T-helper 1 cell treated with Interleukin-12 subunit alpha and Interleukin-12 subunit beta and Interleukin-4 antibody, amounts not matched to agents 30 μg/mL and 1 μg/mL, for 36 hours (primary cell): ENCODE data around the gene YIPF4.
"Not testable (repeated sequence)": the region's sequence is repeated elsewhere in the genome, so short reads cannot be mapped to it uniquely, and the experiment has no call there.

ENCODE experiments used
- H3K27ac Mint-ChIP-seq: one replicate; pipeline ENCODE4 v1.8.0; 2021; ENCODE audit warnings: mild to moderate bottlenecking, mixed read lengths
- H3K27me3 Mint-ChIP-seq: one replicate; pipeline ENCODE4 v1.8.0; 2021; ENCODE audit warnings: low read depth, mixed read lengths
- H3K36me3 Mint-ChIP-seq: one replicate; pipeline ENCODE4 v1.8.0; 2021; ENCODE audit warnings: low read depth, mixed read lengths
- H3K4me1 Mint-ChIP-seq: one replicate; pipeline ENCODE4 v1.8.0; 2021; ENCODE audit warnings: low read depth, mixed read lengths
- H3K4me3 Mint-ChIP-seq: one replicate; pipeline ENCODE4 v1.8.0; 2021; ENCODE audit warnings: mild to moderate bottlenecking, moderate library complexity, mixed read lengths
- H3K9me3 Mint-ChIP-seq: one replicate; pipeline ENCODE4 v1.8.0; 2021; ENCODE audit warnings: mixed read lengths

The YIPF4 gene

DNA sequence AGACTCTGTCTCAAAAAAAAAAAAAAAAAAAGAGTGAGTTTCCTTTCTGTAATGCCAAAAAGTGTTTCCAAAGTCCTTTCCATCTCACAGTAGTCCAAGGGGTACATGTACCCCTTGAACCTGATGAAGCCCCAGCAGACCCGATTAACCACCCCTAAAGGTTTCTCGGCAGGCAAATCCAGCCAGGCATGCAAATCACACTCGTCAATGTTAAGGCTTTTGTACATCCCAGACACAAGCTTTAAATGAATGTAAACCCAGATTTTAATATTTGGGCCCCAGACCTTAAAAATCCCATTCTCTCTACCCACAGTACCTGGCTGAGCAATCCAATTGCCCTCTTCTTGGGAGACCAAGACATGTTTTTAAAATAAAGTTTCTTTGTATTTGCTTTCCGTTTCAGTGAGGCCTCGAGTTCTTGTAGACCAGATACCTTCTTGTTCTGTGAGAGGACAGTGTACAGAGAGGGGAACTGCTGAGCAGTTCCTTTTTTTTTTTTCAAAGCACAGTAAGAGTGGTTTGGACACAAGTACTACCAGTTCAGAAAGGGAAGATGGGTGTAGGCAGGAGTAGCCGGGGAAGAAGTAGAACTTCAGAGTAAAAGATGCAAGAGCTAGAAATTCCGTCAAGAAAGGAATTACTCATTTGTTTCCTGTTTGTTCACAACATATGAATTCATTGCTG lies 13.1 kb upstream of the YIPF4 start, which contains the start of gene NLRC4:
Gene NLRC4 (minus strand): TSS at position 465 of the 684 bp plus-strand sequence. CDS start 8,111 bp downstream, outside the sequence.
- H3K9me3 Mint-ChIP-seq, result no peaks in the 10 kb centered on the region
- peak within 1 kb of the TSS; percentile 88 for H3K27ac Mint-ChIP-seq
- no peaks in the 10 kb centered on the region for H3K36me3 Mint-ChIP-seq
- H3K4me1 Mint-ChIP-seq, result peaks cover 8% of the 10 kb centered on the region
- peak within 1 kb of the TSS; percentile 37 for H3K4me3 Mint-ChIP-seq
- H3K27me3 Mint-ChIP-seq, result no peaks in the 10 kb centered on the region

GRCh38 chr2:32271063-32271462 lies 6.6 kb upstream of the YIPF4 start:
- Mint-ChIP-seq H3K36me3 (no peaks in the 10 kb centered on the region), H3K27me3 (peaks cover 4% of the 10 kb centered on the region), H3K27ac (no peak overlapping the region)

GRCh38 chr2:32272279-32272678 lies 5.4 kb upstream of the YIPF4 start:
- H3K4me3 Mint-ChIP-seq, result no peak overlapping the region

More at GRCh38 chr2:32271063-32271462, 6.6 kb upstream of the YIPF4 start:
- no peaks in the 10 kb centered on the region for H3K4me1 Mint-ChIP-seq
- no peaks in the 10 kb centered on the region for H3K9me3 Mint-ChIP-seq
- no peak overlapping the region for H3K4me3 Mint-ChIP-seq

GRCh38 chr2:32274289-32274688 lies 3.4 kb upstream of the YIPF4 start:
- Mint-ChIP-seq H3K27ac (no peak overlapping the region), H3K4me1 (peaks cover 10% of the 10 kb centered on the region), H3K9me3 (no peaks in the 10 kb centered on the region), H3K36me3 (no peaks in the 10 kb centered on the region), H3K27me3 (peaks cover 4% of the 10 kb centered on the region), H3K4me3 (no peak overlapping the region)

More at GRCh38 chr2:32272279-32272678, 5.4 kb upstream of the YIPF4 start:
- Mint-ChIP-seq H3K27ac (no peak overlapping the region), H3K9me3 (no peaks in the 10 kb centered on the region), H3K36me3 (no peaks in the 10 kb centered on the region), H3K4me1 (peaks cover under 1% of the 10 kb centered on the region), H3K27me3 (peaks cover 4% of the 10 kb centered on the region)

GRCh38 chr2:32275790-32276189 lies 1.9 kb upstream of the YIPF4 start:
- not testable (repeated sequence) for H3K27ac Mint-ChIP-seq, H3K27me3 Mint-ChIP-seq, H3K36me3 Mint-ChIP-seq, H3K4me3 Mint-ChIP-seq, H3K9me3 Mint-ChIP-seq
- H3K4me1 Mint-ChIP-seq, result peaks cover 11% of the 10 kb centered on the region

DNA sequence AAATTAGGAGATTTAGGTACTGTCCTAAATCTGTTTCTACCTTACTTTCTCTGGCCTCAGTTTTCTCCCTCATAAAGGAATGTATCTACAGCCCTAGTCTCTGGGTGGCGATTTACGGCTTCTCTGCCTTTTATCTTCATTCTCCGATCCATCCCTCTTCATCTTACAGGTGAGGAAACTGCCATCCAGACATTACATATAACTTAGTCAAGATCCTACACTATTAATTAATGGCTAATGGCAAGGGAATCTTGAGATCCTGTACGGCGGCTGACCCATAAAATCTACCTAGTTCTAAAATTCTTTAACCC lies 386 bp upstream of the YIPF4 start:
- Mint-ChIP-seq H3K4me1 (peaks cover 15% of the 10 kb centered on the region), H3K4me3 (peak overlapping the region; percentile 88), H3K36me3 (peaks cover 8% of the 10 kb centered on the region), H3K27me3 (peaks cover 4% of the 10 kb centered on the region), H3K9me3 (no peaks in the 10 kb centered on the region), H3K27ac (peak overlapping the region; percentile 93)

DNA sequence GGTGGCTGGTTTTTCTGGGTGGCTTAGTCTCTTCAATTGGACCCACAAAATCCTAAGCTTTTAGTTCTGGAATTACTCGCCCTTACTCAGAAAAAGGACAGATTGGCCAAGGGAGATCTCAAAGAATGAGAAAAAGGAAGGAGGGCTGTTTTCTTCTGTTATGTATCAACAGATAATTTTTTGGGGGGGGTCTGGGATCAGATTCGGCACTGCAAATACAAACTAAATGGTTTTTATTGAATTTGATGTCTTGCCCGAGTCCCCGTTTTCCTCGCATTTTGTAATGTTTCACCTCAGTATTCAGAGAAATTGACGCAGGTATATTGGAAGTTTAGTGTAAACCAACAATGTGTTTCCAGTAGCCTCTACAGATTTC lies 762 bp downstream of the YIPF4 start:
- peaks cover 4% of the 10 kb centered on the region for H3K27me3 Mint-ChIP-seq
- no peaks in the 10 kb centered on the region for H3K9me3 Mint-ChIP-seq
- peaks cover 11% of the 10 kb centered on the region for H3K36me3 Mint-ChIP-seq
- peak overlapping the region; percentile 88 for H3K4me3 Mint-ChIP-seq
- peak overlapping the region; percentile 68 for H3K27ac Mint-ChIP-seq
- peaks cover 18% of the 10 kb centered on the region for H3K4me1 Mint-ChIP-seq

DNA sequence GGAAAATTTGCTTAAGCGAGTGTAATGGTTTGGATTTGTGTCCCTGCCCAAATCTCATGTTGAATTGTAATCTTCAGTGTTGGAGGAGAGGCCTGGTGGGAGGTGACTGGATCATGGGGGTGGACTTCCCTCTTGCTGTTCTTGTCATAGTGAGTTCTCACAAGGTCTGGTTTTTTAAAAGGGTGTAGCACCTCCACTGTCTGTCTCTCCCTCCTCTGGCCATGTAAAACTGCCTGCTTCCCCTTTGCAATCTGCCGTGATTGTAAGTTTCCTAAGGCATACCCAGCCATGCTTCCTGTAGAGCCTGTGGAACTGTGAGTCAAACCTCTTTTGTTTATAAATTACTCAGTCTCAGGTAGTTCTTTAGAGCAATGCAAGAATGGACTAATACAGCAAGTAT lies 6.6 kb downstream of the YIPF4 start:
- Mint-ChIP-seq H3K27ac (no peak overlapping the region), H3K9me3 (no peaks in the 10 kb centered on the region), H3K27me3 (no peaks in the 10 kb centered on the region), H3K4me3 (no peak overlapping the region), H3K4me1 (peaks cover 21% of the 10 kb centered on the region), H3K36me3 (peaks cover 25% of the 10 kb centered on the region)

- no peaks in the 10 kb centered on the region for H3K27me3 Mint-ChIP-seq
- H3K36me3 Mint-ChIP-seq, result peaks cover 17% of the 10 kb centered on the region
- no peak overlapping the region for H3K27ac Mint-ChIP-seq
- H3K4me1 Mint-ChIP-seq, result peaks cover 15% of the 10 kb centered on the region
- H3K9me3 Mint-ChIP-seq, result no peaks in the 10 kb centered on the region
- no peak overlapping the region for H3K4me3 Mint-ChIP-seq
These were observed 11.7 kb downstream of the YIPF4 start for GRCh38 chr2:32289165-32289999.

DNA sequence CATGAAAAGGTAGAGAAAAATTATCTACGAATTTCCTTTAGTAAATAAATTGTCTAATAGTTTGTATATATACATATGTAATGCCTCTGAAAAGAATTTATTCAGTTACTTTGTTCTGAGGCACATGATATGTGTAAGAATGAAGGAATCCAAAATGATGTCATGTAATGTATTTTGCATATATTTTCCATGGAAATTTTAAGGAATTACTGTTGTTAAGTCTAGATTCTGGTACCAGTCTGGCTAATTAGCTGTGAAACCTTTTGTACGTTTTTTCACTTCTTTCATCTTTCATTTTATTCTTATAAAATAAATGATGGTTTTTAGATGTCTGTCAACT lies 12.3 kb downstream of the YIPF4 start:
- Mint-ChIP-seq H3K9me3 (no peaks in the 10 kb centered on the region), H3K4me1 (peaks cover 10% of the 10 kb centered on the region), H3K4me3 (no peak overlapping the region), H3K27me3 (no peaks in the 10 kb centered on the region), H3K27ac (no peak overlapping the region), H3K36me3 (peaks cover 12% of the 10 kb centered on the region)

DNA sequence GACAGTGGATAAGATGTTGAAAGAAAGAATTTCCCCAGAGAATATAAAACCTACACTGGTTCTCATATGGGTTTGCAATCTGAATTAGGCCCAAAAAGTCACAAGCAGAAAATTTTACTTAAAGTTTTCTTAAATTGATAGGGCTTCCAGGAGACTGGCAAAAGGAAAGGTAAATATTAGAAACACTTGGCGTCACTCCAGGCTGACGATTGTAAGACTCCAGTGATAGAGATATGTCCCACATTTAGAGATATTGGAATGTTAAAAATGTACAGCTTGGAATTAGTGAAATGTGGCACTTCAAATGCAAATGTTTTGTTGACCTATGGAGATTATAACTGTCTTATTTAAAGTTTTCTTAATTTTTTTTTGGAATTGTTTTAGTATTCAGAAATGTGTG lies 14.0 kb downstream of the YIPF4 start:
- H3K9me3 Mint-ChIP-seq, result no peaks in the 10 kb centered on the region
- no peak overlapping the region for H3K27ac Mint-ChIP-seq
- peaks cover 20% of the 10 kb centered on the region for H3K36me3 Mint-ChIP-seq
- H3K27me3 Mint-ChIP-seq, result no peaks in the 10 kb centered on the region
- H3K4me3 Mint-ChIP-seq, result no peak overlapping the region
- peaks cover 10% of the 10 kb centered on the region for H3K4me1 Mint-ChIP-seq

- not testable (repeated sequence) for H3K4me3 Mint-ChIP-seq, H3K27ac Mint-ChIP-seq, H3K27me3 Mint-ChIP-seq, H3K9me3 Mint-ChIP-seq, H3K4me1 Mint-ChIP-seq
- peaks cover 21% of the 10 kb centered on the region for H3K36me3 Mint-ChIP-seq
These were observed 15.8 kb downstream of the YIPF4 start for GRCh38 chr2:32293493-32293892.

- peaks cover 23% of the 10 kb centered on the region for H3K36me3 Mint-ChIP-seq
- H3K27ac Mint-ChIP-seq, H3K4me1 Mint-ChIP-seq, H3K9me3 Mint-ChIP-seq, H3K27me3 Mint-ChIP-seq, H3K4me3 Mint-ChIP-seq: not testable (repeated sequence)
These were observed 16.4 kb downstream of the YIPF4 start for GRCh38 chr2:32293966-32294562.

DNA sequence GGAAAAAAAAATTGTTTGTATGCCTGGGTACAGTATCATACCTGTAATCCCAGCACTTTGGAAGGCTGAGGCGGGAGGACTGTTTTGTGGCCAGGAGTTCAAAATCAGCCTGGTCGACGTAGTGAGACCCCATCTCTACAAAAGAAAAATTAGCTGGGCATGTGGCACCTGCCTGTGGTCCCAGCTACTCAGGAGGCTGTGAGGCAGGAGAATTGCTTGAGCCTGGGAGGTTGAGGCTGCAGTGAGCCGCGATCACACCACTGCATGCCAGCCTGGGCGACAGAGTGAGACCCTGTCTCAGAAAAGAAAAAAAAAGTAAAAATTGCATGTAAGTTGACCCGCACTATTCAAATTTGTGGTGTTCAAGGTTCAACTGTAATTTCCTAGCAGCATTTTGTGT lies 32.9 kb downstream of the YIPF4 start:
- no peaks in the 10 kb centered on the region for H3K9me3 Mint-ChIP-seq
- H3K4me1 Mint-ChIP-seq, result no peaks in the 10 kb centered on the region
- no peak overlapping the region for H3K27ac Mint-ChIP-seq
- peaks cover 5% of the 10 kb centered on the region for H3K36me3 Mint-ChIP-seq
- no peak overlapping the region for H3K4me3 Mint-ChIP-seq
- H3K27me3 Mint-ChIP-seq, result no peaks in the 10 kb centered on the region

DNA sequence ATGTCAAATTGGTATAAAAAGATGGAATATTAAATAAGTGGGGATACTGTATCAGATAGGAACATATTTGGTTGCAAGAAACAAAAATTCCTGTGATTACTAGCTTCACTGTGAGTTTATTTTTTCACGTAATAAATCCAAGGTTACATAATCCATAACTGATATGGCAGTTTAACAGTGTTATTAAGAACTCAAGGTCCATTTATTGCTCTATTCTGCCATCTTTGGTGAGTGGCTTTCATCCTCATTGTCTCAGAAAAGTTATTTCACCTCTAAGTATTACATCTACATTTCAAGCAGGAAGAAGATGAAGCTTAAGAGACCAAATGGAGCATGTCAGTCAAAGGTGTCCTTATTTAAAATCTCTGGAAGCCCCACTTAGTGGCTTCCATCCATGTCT lies 37.2 kb downstream of the YIPF4 start:
- H3K4me1 Mint-ChIP-seq, result no peaks in the 10 kb centered on the region
- no peaks in the 10 kb centered on the region for H3K27me3 Mint-ChIP-seq
- no peak overlapping the region for H3K27ac Mint-ChIP-seq
- no peaks in the 10 kb centered on the region for H3K9me3 Mint-ChIP-seq
- H3K4me3 Mint-ChIP-seq, result no peak overlapping the region
- H3K36me3 Mint-ChIP-seq, result no peaks in the 10 kb centered on the region
